ENCODE data around the gene GABRG2.

GRCh38 chr5:162128117-162128516, 60.5 kb downstream of the GABRG2 start:
- no peak for TF ChIP-seq POLR2A (IDR thresholded peaks at IDR 0.05)
- no peak for TF ChIP-seq CTCF (IDR thresholded peaks at IDR 0.05)
